PC-3 (cell line): ENCODE results near the gene DDI2. TPM values are rescaled to one million over a fixed set of nuclear protein-coding genes. Genes with fewer than 3 reads are reported as not detected.

Experiments used
- ATAC-seq: fragments of 200-7000 bp; cut with Tn5 transposase; 2 replicates; pipeline ENCODE4 v1.9.1; 2020; ENCODE audit warnings: mild to moderate bottlenecking, moderate library complexity
- BruUV-seq: library from RNA; stranded (reverse); fragments of 400-500 nt; replicated peaks from 2 replicates; lab custom pipeline; 2021; lab: Mats Ljungman, UMichigan
- CTCF ChIA-PET: fragments of 300-600 bp; sonication (Branson Sonifier 250); formaldehyde crosslinking; loops from one replicate; lab custom pipeline; 2022; ENCODE audit warnings: antibody characterized with exemption; lab: Charles Lee
- POLR2A ChIA-PET: fragments of 300-600 bp; sonication (Branson Sonifier 250); formaldehyde crosslinking; loops from one replicate; lab custom pipeline; 2022; ENCODE audit warnings: antibody characterized with exemption; ENCODE audit not compliant: unreplicated experiment; lab: Charles Lee
- DNase-seq: peaks from one replicate; pipeline ENCODE4 v3.0.0-alpha.2; 2015
- H2AFZ ChIP-seq: fragments of 300-600 bp; sonication (generic); 2 replicates; pipeline ENCODE4 v1.6.0; 2016; ENCODE audit warnings: antibody characterized with exemption, low read length
- H3F3A ChIP-seq: fragments of 300-600 bp; sonication (generic); one replicate; pipeline ENCODE4 v1.6.0; 2017; ENCODE audit warnings: antibody characterized with exemption, low read length, control low read depth, mild to moderate bottlenecking; ENCODE audit not compliant: unreplicated experiment
- H3K27ac ChIP-seq: fragments of 300-600 bp; sonication (generic); 2 replicates; pipeline ENCODE4 v1.5.1; 2016; ENCODE audit warnings: mild to moderate bottlenecking, low read length
- H3K27me3 ChIP-seq: fragments of 300-600 bp; sonication (generic); 2 replicates; pipeline ENCODE4 v1.6.1; 2016; ENCODE audit warnings: low read length, mixed read lengths
- H3K36me3 ChIP-seq: fragments of 300-600 bp; sonication (generic); 2 replicates; pipeline ENCODE4 v1.6.1; 2016; ENCODE audit warnings: low read depth, mixed run types, low read length, mixed read lengths
- H3K4me1 ChIP-seq: fragments of 300-600 bp; sonication (generic); 2 replicates; pipeline ENCODE4 v1.5.1; 2016; ENCODE audit warnings: low read length; ENCODE audit not compliant: insufficient read depth
- H3K4me2 ChIP-seq: fragments of 300-600 bp; sonication (generic); 2 replicates; pipeline ENCODE4 v1.6.0; 2016; ENCODE audit warnings: low read length
- H3K4me3 ChIP-seq: fragments of 300-600 bp; sonication (generic); 2 replicates; pipeline ENCODE4 v1.5.1; 2016; ENCODE audit warnings: mild to moderate bottlenecking, low read length, mixed read lengths
- H3K79me2 ChIP-seq: fragments of 300-600 bp; sonication (generic); 2 replicates; pipeline ENCODE4 v1.6.1; 2017; ENCODE audit warnings: low read length, mixed read lengths
- H3K9ac ChIP-seq: fragments of 300-600 bp; sonication (generic); 2 replicates; pipeline ENCODE4 v1.6.0; 2016; ENCODE audit warnings: mild to moderate bottlenecking, low read length
- H3K9me2 ChIP-seq: fragments of 300-600 bp; sonication (generic); replicated peaks from 2 replicates; pipeline ENCODE4 v1.6.1; 2016; ENCODE audit warnings: mixed run types, low read length, mixed read lengths
- H3K9me3 ChIP-seq: fragments of 300-600 bp; sonication (generic); 2 replicates; pipeline ENCODE4 v1.6.1; 2016; ENCODE audit warnings: low read length, mixed read lengths
- H4K20me1 ChIP-seq: fragments of 300-600 bp; sonication (generic); 2 replicates; pipeline ENCODE4 v1.6.1; 2016; ENCODE audit warnings: low read length, mixed read lengths
- EZH2 ChIP-seq: fragments of 300-600 bp; sonication (generic); IDR thresholded peaks from one replicate; pipeline ENCODE4 v1.6.1; 2017; ENCODE audit warnings: antibody characterized with exemption, mild to moderate bottlenecking, low read length; ENCODE audit not compliant: unreplicated experiment
- EZH2phosphoT487 ChIP-seq: fragments of 300-600 bp; sonication (generic); IDR thresholded peaks from 2 replicates; pipeline ENCODE4 v1.6.1; 2018; ENCODE audit warnings: mild to moderate bottlenecking, antibody characterized with exemption, low read length, borderline replicate concordance
- intact Hi-C: fragments of 100-400 bp; cut with micrococcal nuclease; formaldehyde crosslinking; loops from 2 replicates; pipeline ENCODE4 v1.9.0; 2023
- total RNA-seq: library from RNA; depleted of rRNA; stranded (reverse); fragments of >200 nt; gene quantifications from 2 replicates; pipeline ENCODE4 v1.2.3, GENCODE V29; 2014
- TF ChIP-seq, protein P1 (sequence below): fragments of 300-600 bp; sonication (generic); conservative IDR thresholded peaks from 2 replicates; pipeline ENCODE4 v1.5.1; 2017; ENCODE audit warnings: antibody characterized with exemption, low read depth, mild to moderate bottlenecking, low read length

Gene DDI2
- total RNA-seq, 1 experiment from 2014 or later: 15.0 TPM

DNA sequence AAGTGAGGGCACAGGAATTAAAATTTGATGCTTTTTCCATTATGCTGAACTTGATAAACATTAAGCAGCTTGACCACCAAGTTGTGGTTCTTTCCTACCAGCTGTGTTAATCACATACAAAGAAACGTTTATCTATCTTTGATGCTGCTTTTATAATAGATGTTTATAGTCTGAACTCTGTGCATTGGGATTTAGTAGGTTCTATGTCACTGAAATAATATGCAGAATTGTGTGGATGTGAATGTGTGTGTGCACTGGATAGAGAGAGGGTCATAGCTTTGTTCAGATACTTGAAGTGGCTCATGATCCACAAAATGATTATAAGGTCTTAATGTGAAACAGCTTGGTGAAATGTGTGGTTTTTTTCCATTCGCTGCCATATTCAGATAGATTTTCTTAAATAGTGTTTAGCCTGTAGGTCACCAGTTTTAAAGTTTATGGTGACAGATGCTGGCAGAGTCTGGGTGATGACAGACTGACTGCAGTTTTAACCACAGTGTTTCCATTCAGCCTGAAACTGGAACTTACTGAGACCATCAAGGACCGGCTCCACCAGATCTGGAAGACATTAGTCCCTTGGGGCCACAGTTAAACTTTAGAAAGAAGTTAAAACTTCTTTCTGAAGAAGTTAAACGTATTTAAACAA lies 10.2 kb downstream of the DDI2 start:
- Histone ChIP-seq H3K79me2 (peaks cover 58% of the 10 kb centered on the region), H4K20me1 (peaks cover 20% of the 10 kb centered on the region; the same call in 1 of the 2 replicates), H3K9me3 (no peaks in the 10 kb centered on the region), H3K4me1 (no peaks in the 10 kb centered on the region), H3F3A (no peaks in the 10 kb centered on the region), H2AFZ (no peak overlapping the region), H3K9ac (no peak overlapping the region), H3K4me3 (no peak overlapping the region), H3K36me3 (peaks cover 35% of the 10 kb centered on the region), H3K4me2 (no peak overlapping the region), H3K27ac (no peak overlapping the region), H3K27me3 (no peaks in the 10 kb centered on the region), H3K9me2 (no peaks in the 10 kb centered on the region)
- CTCF ChIA-PET: no interaction called here
- DNase-seq (no peak), ATAC-seq (no peak)
- POLR2A ChIA-PET: no interaction called here
- TF ChIP-seq EZH2 (no peak), EZH2phosphoT487 (no peak)
- TF ChIP-seq, protein P1, sequence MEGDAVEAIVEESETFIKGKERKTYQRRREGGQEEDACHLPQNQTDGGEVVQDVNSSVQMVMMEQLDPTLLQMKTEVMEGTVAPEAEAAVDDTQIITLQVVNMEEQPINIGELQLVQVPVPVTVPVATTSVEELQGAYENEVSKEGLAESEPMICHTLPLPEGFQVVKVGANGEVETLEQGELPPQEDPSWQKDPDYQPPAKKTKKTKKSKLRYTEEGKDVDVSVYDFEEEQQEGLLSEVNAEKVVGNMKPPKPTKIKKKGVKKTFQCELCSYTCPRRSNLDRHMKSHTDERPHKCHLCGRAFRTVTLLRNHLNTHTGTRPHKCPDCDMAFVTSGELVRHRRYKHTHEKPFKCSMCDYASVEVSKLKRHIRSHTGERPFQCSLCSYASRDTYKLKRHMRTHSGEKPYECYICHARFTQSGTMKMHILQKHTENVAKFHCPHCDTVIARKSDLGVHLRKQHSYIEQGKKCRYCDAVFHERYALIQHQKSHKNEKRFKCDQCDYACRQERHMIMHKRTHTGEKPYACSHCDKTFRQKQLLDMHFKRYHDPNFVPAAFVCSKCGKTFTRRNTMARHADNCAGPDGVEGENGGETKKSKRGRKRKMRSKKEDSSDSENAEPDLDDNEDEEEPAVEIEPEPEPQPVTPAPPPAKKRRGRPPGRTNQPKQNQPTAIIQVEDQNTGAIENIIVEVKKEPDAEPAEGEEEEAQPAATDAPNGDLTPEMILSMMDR: no peak
- intact Hi-C loops: no loop called here
- TSS peak; percentile 17 for BruUV-seq

DNA sequence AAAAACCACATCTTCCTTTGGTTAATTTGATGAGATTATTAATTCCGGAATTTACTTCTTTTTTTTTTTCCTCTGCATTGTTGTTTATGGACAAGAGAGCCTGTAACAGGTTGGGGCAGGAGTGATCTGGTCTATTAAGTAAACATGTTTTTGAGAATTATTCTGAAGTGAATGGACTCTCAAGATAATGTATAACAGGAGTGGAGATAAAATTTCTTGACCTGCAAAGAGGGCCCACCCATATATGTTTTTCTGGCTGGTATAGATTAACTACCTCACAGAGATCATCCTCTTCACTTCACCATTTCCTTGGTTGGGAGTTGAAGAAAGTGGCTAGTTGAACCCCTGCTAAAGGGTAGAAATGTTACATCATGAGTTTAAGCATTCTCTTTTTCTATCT lies 10.7 kb downstream of the DDI2 start:
- POLR2A ChIA-PET: no interaction called here
- intact Hi-C loops: no loop called here

More for the DNA sequence above, 10.7 kb downstream of the DDI2 start:
- CTCF ChIA-PET: no interaction called here
- TF ChIP-seq, protein P1: no peak
- TF ChIP-seq EZH2phosphoT487: no peak
- Histone ChIP-seq H3F3A (no peaks in the 10 kb centered on the region), H3K27ac (no peak overlapping the region), H3K4me3 (no peak overlapping the region), H3K4me2 (no peak overlapping the region), H4K20me1 (peaks cover 15% of the 10 kb centered on the region; the same call in 1 of the 2 replicates), H3K36me3 (peaks cover 35% of the 10 kb centered on the region), H3K27me3 (no peaks in the 10 kb centered on the region), H3K9me3 (no peaks in the 10 kb centered on the region), H3K9me2 (no peaks in the 10 kb centered on the region), H2AFZ (no peak overlapping the region), H3K79me2 (peaks cover 52% of the 10 kb centered on the region), H3K9ac (no peak overlapping the region), H3K4me1 (no peaks in the 10 kb centered on the region)
- BruUV-seq: no TSS peak
- no peak for DNase-seq
- ATAC-seq: no peak
